ENCODE measurements around the gene ZNF141.
A peak's percentile ranks its signal among the peaks of the same experiment; 100 is the strongest.
"Not testable (repeated sequence)": the region's sequence is repeated elsewhere in the genome, so short reads cannot be mapped to it uniquely, and the experiment has no call there.

Gene ZNF141

DNA sequence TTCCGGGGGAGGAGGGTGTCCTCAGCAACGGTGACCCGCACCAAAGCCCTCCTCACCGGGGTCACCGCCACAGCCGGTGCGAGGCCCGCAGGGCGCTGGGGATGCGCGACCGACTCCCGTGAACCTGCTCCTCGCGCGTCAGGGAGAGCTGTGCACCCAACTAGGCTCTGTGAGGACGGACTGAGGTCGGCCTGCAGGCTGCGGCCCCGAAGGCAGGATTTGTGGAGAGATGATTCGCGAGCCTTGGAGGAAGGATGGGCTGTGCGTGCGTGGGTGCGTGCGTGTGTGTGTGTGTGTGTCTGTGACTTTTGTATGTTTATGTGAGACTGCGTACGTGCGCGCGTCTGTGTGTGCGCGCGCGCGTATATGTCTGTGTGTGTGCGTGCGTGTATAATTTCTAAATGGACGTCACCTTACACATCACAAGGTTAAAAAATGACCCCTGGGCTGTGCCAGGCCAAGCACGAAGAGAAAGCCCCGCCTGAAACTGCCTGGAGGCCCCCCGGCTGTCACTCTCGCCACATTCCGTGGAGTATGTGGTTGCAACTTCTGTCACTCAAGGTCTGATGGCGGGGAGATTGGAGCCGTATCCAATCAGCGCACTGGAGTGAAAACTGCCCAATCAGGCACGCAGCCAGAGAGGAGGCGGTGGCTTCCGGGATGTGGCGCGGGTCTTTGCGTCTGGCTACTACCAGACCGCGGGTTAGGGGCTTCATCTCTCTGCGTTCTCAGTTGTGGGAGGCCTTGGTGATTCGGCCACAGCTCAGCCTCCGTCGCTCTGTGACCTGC is at the start of gene ZNF141:
Gene ZNF141 (plus strand): TSS at position 672 of the 789 bp plus-strand sequence. CDS start 170 bp downstream, outside the sequence.
- peak; percentile 95 for DNase-seq

DNA sequence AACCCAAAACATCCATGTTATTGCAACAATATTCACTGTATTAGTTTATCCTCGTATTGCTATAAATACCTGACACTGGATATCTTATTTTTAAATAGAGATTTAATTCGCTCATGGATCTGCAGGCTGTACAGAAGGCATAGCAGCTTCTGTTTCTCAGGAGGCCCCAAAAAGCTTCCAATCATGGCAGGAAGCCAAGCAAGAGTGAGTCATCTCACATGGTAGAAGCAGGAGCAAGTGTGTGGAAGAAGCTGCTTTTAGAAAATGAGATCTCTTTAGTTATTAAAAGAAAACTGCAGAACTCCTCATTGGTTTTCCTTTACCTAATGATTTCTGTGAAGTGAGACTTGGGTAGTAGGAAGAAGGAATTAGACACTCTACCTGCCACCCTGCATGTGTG is 48.7 kb upstream of the ZNF141 start:
- no peak for DNase-seq

DNA sequence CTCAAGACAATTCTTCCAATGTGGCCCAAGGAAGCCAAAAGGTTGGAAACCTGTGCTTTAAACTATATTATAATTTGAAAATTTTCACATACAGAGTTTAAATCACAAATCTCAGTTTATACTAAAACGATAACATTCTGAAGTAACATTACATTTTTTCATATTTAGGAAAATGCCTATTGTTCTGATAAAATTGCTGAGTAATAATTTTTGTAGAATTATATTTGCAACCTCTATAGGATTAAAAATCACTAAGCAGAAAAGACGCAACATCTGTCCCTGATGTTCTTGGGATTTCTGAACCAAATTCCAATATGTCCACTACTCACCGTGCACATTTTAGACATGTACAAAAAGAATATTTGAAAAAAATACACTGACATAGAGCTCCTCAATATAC is 42.9 kb upstream of the ZNF141 start:
- DNase-seq: no peak

DNA sequence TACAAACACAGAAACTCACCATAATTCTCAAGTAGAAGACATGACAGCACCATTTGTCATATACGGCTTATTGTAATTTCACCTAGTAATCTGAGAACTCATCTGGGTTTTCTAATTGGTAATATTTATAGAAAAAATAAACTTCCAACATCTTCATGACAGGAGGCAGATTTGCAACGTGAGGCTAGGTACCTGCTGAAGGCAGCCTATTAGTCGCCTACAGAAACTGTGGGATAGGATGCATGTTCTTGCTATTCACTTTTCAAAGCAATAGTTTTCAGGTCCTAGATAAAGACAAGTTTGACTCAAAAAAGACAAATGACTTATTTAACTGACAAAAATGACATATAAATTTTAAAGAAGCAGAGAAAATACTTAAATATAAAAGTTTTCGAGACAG is 35.2 kb upstream of the ZNF141 start:
- no peak for DNase-seq

DNA sequence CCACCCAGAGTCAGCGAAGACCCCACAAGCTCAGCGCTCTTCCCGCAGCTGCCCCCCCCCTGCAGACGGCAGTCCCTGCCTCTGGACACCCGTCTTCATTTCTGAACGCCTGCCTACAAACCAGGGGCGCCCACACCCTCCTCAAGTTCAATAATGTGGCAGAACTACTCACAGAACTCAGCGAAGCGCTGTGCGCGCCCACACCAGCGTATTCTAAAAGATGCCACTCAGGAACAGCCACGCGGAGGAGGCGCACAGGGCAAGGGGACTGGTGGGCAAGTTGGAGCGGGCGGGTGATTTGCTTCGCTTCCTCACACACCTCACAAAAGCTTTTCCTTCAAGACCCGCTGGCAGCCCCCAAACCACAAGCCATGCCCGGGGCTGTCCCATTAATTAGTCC is 33.1 kb upstream of the ZNF141 start:
- not testable (repeated sequence) for DNase-seq

DNA sequence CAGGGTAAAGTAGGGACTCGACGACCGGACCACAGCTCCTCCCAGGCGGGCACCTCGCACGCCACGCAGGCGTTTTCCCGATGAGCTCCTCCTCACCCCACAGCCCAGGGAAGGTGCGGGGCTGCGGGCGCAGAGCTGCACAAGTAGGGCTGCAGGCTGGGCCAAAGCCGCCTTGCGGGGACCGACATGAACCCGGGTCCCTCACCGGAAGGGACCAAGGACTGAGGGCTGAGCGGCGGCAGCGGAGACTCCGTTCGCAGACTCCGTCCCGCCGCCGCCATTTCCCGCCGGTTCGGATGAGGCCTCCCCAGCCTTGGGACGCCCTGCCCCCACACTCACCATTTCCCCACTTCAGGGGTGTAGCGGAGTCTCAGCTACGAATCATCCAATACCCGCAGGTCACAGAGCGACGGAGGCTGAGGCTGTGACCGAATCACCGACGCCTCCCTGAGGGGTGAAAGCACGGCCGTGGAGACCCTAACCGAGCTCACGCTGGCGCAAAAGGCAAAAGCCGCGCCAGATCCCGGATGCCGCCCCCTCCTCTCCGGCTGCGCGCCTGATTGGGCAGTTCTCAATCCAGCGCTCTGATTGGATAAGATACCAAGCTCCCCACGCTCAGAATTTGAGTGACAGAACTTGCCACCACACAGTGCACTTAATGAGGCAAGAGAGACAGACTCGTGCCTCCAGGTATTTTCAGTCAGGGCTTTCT is 32.5 kb upstream of the ZNF141 start, which contains the start of gene ZNF732:
Gene ZNF732 (minus strand): TSS at position 506 of the 712 bp plus-strand sequence. CDS start 164 bp downstream, at position 342.
- DNase-seq: no peak

DNA sequence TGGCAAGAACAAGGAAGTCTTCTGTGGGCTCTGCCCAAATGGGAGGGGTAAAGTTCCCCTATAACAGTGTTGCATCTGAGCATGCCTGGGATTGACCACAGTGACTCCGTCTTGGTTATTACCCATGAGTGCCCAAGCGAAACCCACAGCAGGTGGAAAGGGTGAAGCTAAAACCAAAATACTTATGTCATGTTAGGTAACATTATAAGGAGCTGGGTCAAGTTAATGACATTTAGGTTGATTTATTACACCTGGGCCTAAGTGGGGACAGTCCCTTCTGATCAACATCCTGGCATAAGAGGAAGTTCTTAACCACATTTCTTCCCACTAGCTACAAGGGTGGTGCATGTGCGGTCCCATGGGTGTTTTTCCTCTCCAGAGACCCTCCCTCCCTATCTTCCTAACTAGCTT is 31.1 kb upstream of the ZNF141 start:
- DNase-seq: no peak

DNA sequence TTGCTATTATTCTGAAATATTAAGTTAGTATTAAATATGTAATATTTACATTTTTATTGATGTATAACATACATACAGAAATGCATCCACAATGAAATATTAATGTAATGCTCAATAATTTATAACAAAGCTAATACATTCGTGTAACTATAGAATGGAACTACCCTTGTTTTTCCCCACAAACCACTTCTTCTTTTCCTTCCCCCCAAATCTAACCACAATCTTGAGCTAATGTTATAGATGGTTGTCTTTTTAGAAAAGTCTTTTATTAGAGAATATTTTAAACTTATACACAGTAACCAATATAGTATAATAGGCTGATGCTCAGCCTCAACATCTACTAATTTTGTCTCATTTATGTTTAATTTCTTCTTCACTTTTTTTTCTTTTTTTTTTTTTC is 27.8 kb upstream of the ZNF141 start:
- no peak for DNase-seq

DNA sequence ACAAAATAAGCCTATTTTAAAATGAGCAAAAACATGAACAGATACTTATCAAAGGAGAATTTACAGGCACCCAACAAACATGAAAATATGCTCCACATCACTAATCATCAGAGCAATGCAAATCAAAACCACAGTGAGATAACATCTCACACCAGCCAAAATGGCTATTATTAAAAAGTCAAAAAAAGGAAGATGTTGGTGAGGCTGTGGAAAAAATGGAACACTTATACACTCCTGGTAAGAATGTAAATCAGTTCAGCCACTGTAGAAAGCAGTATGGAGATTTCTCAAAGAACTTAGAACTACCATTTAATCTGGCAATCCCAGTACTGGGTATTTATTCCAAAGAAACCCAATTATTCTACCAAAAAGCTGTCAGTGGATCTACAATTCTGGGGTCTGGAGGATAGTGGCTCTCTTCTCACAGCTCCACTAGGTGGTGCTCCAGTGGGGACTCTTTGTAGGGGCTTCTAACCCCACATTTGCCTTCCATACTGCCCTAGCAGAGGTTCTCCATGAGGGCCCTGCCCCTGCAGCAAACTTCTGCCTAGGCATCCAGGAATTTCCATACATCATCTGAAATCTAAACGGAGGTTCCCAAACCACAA is 23.2 kb upstream of the ZNF141 start:
- no peak for DNase-seq

DNA sequence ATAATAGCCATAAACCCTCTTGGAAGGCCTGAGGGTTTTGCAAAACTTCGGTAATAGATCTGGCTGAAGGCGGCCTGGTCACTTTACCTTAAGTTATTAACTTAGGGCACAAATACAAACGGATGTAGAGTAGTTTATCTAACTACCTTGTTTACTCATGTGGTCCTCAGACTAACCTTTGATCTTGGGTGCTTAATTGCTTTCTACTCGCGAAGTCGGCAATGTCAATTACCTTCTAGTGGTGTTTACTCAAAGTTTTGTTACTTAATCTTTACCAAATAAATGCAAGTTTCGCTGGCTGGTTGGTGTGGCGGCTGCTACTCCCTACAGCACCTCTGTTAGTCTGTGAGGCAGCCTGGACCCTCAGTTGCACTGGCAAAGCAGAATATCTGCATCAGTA is 8.9 kb upstream of the ZNF141 start:
- DNase-seq: no peak

DNA sequence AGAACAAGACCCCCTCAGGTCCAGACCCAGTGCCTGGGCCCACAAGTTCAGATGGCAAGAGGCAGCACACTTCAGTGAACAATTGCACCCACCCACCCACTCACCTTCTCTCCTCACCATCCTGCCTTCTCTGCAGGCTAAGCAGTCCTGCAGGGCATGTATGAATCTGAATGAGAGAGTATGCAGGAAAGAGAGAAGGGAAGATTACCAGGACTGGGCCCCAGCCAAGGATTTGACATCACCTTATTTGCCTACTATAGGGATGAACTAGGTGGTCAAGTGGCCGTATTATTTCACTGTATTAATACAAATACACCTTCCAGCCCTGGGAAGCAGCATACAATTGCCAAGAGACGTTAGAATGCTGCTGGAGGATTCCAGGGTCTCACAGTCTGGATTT is 2.1 kb upstream of the ZNF141 start:
- no peak for DNase-seq

DNA sequence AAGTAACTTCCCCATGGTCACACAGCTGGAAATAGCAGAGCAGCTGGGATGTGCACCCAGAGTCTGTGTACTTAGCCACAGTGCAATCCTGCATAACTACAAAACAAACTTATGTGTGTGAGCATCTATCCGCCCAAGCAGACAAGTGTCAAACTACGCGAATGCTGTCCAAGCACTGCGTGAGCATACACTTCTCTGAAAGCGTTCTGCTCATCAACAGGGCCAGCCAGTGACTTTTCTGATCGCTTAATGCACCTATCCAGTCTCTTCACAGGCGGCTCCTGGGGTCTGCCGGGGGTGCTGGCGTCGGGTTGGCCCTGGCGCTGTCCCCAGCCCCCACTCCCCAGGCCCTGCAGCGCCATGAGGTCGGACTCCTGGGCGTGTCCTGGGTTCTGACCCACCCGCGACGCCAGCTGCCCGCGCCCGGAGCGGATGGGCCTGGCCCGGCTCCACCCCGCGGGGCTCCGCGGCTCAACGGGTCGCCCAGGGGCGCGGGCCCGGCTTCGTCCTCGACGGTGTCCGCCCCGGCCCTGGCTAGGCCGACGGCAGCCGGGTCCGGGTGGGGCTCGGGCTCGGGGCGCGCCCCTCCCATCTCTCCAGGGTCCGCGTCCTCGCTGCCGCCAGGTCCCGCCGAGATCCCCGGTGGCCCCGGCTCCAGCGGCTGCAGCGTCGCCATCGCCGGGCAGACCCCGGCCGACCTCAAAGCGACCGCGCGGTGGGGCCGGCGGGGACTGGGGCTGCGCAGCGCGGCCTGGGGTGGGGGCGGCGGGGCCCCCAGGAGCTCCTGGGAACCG is 1.3 kb upstream of the ZNF141 start:
- no peak for DNase-seq

DNA sequence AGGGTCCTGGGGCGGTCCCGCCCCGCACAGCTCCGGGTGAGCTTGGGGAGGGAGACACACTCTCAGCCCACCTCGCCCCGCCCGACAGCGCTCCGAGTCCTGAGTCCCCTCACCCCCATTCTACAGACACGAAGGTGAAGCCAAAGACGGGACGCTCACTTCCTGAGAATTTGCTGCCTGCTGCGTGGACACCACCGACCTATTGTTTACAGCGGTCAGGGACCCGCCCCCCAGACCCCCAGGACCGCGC is 796 bp upstream of the ZNF141 start:
- no peak for DNase-seq

DNA sequence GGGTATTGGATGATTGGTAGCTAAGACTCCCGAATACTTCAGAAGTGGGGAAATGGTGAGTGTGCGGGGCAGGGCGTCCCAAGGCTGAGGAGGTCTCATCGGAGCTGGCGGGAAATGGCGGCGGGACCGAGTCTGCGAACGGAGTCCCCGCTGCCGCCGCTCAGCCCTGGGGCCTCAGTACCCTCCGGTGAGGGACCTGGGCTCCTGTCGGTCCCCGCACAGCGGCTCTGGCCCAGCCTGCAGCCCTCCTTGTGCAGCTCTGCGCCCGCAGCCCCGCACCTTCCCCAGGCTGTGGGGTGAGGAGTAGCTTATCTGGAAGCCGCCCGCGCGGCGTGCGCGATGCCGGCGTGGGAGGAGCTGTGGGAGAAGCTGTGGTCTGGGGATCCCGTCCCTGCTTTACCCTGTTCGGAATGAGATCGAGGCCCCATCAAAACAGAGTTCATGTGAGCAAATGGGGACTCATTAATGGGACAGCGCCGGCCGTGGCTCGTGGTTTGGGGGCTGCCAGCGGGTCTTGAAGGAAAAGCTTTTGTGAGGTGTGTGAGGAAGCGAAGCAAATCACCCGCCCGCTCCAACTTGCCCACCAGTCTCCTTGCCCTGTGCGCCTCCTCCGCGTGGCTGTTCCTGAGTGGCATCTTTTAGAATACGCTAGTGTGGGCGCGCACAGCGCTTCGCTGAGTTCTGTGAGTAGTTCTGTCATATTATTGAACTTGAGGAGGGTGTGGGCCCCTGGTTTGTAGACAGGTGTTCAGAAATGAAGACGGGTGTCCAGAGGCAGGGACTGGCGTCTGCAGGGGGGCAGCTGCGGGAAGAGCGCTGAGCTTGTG is 531 bp downstream of the ZNF141 start:
- DNase-seq: peak; percentile 55

DNA sequence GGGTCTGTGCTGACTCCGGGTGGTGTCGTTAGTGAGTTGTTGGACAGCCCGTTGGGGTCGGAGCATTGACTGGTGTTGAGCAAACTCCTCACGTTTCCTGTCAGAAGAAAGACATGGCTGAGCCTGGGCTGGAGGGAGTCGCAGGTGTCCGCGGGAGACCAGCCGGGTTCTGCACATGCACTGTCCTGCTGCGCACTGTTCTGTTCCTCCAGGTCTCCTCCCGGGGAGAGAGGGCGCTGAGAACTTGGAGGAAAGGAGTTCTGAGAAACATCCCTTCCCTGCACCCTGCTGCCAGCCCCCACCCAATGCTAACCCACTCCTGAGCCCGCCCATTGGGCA is 1.1 kb downstream of the ZNF141 start:
- DNase-seq: no peak

DNA sequence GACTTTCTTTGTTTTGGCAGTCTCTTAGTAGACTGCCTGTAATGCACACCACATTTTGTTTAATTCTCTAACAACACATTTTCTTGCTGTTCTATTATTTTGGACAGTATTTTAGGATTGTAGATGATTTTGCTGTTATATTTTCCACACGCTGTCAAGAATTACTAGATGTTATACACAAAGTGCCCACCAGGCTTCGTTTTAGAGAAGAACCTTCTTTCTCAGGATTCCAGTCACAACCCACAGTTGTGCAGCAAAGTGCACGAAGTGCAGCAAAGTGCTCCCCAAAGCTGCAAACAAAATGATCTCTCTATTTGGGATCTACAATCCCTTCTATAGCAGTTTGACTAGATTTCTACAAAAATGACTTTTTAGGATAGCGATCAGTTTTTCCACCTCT is 2.4 kb downstream of the ZNF141 start:
- DNase-seq: no peak

DNA sequence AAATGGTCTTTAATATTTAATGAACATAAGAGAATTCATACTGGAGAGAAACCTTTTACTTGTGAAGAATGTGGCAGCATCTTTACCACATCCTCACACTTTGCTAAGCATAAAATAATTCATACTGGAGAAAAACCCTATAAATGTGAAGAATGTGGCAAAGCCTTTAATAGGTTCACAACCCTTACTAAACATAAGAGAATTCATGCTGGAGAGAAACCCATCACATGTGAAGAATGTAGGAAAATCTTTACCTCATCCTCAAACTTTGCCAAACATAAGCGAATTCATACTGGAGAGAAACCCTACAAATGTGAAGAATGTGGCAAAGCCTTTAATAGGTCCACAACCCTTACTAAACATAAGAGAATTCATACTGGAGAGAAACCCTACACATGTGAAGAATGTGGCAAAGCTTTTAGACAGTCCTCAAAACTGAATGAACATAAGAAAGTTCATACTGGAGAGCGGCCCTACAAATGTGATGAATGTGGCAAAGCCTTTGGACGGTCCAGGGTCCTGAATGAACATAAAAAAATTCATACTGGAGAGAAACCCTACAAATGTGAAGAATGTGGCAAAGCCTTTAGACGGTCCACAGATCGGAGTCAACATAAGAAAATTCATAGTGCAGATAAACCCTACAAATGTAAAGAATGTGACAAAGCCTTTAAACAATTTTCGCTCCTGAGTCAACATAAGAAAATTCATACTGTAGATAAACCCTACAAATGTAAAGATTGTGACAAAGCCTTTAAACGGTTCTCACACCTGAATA is 35.6 kb downstream of the ZNF141 start:
- DNase-seq: no peak

DNA sequence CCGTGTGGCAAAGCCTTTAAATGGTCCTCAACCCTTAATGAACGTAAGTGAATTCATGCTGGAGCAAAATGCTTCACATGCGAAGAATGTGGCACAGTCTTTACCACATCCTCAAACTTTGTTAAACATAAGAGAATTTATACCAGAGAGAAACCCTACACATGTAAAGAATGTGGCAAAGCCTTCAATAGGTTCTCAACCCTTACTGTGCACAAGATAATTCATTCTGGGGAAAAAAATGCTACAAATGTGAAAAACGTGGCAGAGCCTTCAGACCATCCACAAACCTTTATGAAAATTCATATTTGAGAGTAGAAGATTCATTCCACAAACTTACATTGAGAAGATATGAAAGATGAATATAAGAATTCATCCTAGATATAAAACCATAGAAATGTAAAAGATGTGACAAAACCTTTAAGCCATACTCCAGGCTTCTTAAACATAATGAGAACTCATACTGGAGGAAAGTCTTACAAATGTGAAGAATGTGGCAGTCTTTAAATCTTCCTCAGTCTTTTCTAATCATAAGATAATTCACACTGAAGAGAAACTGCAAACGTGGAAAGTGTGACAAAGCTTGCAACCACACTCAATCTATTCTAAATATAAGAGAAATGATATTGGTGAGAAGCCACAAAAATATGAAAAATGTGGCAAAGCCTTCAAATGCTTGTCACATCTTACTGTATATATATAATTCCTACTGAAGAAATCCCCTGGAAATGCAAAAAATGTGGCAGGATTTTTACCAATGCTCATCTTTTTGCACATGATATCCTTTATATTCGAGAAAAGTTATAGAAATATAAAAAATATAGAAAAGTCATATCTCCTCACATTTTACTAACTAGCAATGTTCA is 36.9 kb downstream of the ZNF141 start:
- no peak for DNase-seq

DNA sequence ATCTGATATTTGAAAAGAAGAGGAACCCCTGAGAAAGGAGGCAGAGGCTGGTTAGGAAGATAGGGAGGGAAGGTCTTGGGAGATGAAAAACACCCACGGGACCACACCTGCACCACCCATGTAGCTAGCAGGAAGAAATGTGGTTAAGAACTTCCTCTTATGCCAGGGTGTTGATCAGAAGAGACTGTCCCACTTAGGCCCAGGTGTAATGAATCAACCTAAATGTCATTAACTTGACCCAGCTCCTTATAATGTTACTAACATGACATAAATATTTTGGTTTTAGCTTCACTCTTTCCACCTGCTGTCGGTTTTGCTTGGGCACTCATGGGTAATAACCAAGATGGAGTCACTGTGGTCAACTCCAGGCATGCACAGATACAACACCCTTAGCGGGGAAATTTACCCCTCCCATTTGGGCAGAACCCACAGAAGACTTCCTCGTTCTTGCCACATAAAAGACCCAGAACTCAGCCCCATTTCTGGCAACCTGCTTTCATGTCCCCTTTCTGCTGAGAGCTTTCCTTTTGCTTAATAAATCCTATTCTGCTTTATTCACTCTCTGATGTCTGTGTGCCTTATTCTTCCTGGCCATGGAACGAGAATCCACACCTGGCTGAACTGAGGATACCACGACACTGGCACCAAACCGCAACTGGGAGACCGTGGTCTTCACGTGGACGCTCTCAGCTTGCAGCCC is 46.8 kb downstream of the ZNF141 start:
- no peak for DNase-seq

Data from CD4-positive, alpha-beta T cell treated with Interleukin-10 for 1 hour (primary cell).